ENCODE data around the gene DLEC1. TPM values are rescaled to one million over a fixed set of nuclear protein-coding genes. Genes with fewer than 3 reads are reported as not detected.

Gene DLEC1
- total and polyA plus RNA-seq, 2 of the 4 experiments (the other 2 are of a cell fraction), result 0.03 TPM; not detected in 1

DNA sequence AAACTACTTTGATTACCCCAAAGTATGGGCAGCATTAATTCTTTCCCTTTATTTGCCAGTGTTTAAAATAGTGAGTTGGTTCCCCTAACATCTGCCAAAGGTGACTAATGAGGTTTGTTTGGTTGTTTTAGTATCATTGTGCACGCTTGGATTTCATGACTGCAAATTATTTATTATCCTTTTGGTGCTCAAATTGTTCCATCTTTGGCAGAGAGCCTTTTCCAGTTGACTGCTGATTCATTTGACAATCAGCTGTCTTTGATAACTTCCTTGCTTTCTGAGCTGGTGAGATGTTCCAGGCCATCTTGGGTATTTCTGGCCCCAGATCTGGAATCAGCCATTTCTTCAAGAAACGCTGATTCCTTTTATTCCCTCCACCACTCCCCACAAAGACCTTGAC is 8.9 kb downstream of the DLEC1 start:
- Histone ChIP-seq H3K9me1 (ENCODE audit: insufficient read depth, low read length) (no peaks in the 10 kb centered on the region), H3K9me3 (ENCODE audit: control insufficient read depth, insufficient read depth, low read length) (no peaks in the 10 kb centered on the region), H4K91ac (ENCODE audit: insufficient read depth, low read depth, low read length) (no peak overlapping the region), H3K9ac (ENCODE audit: low read depth, low read length) (no peak overlapping the region), H3K4me3 (ENCODE audit: insufficient read depth, low read depth, low read length) (no peak overlapping the region), H2BK20ac (ENCODE audit: low read depth, low read length) (no peak overlapping the region), H3K56ac (ENCODE audit: extremely low read depth, insufficient read depth, low read length) (no peak overlapping the region), H2BK15ac (ENCODE audit: low read depth, low read length) (no peak overlapping the region), H4K20me1 (ENCODE audit: insufficient read depth, low read length) (no peaks in the 10 kb centered on the region), H2BK120ac (ENCODE audit: low read depth, low read length) (no peak overlapping the region), H3K4me2 (ENCODE audit: low read depth, low read length) (no peak overlapping the region), H2AK5ac (ENCODE audit: low read depth, low read length) (no peak overlapping the region), H3K14ac (replicated peaks; ENCODE audit: low read depth, low read length) (no peak overlapping the region), H3K4me1 (ENCODE audit: control insufficient read depth, insufficient read depth, low read length) (no peaks in the 10 kb centered on the region), H3K27me3 (ENCODE audit: control insufficient read depth, insufficient read depth, low read length) (peaks cover 15% of the 10 kb centered on the region), H2BK5ac (ENCODE audit: low read depth, low read length, poor library complexity, severe bottlenecking) (no peak overlapping the region), H3K23ac (ENCODE audit: low read depth, low read length) (no peak overlapping the region), H3K18ac (ENCODE audit: low read depth, low read length) (no peak overlapping the region), H3K79me1 (ENCODE audit: low read depth in 1 of 2, low read length in 2 of 2) (no peaks in the 10 kb centered on the region), H2AFZ (replicated peaks; ENCODE audit: low read length, poor library complexity) (no peak overlapping the region), H3K36me3 (ENCODE audit: control insufficient read depth, insufficient read depth, low read length) (no peaks in the 10 kb centered on the region), H3K27ac (ENCODE audit: insufficient read depth, low read length) (no peak overlapping the region), H2AK9ac (replicated peaks; ENCODE audit: low read depth, low read length, poor library complexity) (no peak overlapping the region), H4K5ac (ENCODE audit: low read depth, low read length) (no peak overlapping the region), H4K8ac (ENCODE audit: low read depth in 2 of 2, low read length in 2 of 2) (no peak overlapping the region), H3K4ac (ENCODE audit: low read depth, low read length) (no peak overlapping the region)
- dilution Hi-C loops (cut with HindIII; ENCODE audit: low sequenced_read_pairs, unreplicated experiment), result no loop called here
- WGBS, 2 experiments (ENCODE audit: extremely low coverage in 2 of 2, insufficient read length in 1 of 2), result no CpG with 5 or more reads among the region's 2 CpGs
- POLR2A ChIA-PET (ENCODE audit: unreplicated experiment), result no interaction called here
- in situ Hi-C loops (cut with MboI; ENCODE audit: low sequenced_read_pairs), result no loop called here
- TF ChIP-seq, protein P1, sequence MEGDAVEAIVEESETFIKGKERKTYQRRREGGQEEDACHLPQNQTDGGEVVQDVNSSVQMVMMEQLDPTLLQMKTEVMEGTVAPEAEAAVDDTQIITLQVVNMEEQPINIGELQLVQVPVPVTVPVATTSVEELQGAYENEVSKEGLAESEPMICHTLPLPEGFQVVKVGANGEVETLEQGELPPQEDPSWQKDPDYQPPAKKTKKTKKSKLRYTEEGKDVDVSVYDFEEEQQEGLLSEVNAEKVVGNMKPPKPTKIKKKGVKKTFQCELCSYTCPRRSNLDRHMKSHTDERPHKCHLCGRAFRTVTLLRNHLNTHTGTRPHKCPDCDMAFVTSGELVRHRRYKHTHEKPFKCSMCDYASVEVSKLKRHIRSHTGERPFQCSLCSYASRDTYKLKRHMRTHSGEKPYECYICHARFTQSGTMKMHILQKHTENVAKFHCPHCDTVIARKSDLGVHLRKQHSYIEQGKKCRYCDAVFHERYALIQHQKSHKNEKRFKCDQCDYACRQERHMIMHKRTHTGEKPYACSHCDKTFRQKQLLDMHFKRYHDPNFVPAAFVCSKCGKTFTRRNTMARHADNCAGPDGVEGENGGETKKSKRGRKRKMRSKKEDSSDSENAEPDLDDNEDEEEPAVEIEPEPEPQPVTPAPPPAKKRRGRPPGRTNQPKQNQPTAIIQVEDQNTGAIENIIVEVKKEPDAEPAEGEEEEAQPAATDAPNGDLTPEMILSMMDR (conservative IDR thresholded peaks at IDR 0.05; ENCODE audit: low read depth, low read length), result no peak
- TF ChIP-seq FOS (IDR thresholded peaks at IDR 0.05; ENCODE audit: low read depth, low read length) (no peak), RAD21 (IDR thresholded peaks at IDR 0.05; ENCODE audit: low read length) (no peak), MXI1 (IDR thresholded peaks at IDR 0.05; ENCODE audit: borderline replicate concordance, low read depth, low read length) (no peak), CEBPB (IDR thresholded peaks at IDR 0.05; ENCODE audit: low read depth, low read length) (no peak), MAFK (IDR thresholded peaks at IDR 0.05; ENCODE audit: low read depth, low read length) (no peak)
- CTCF ChIA-PET, result no interaction called here
- ATAC-seq (ENCODE audit: low read depth) (no peak), DNase-seq (no peak)
- intact Hi-C loops (cut with micrococcal nuclease), result no loop called here
- BruUV-seq (replicated peaks), result no TSS peak
